Transverse colon (tissue), 4 donors: Measurements from ENCODE around the gene SSRP1.

Source experiments
- EP300 ChIP-seq: sonication (generic); formaldehyde crosslinking; IDR thresholded peaks from one replicate; pipeline ENCODE4 v1.6.1; 2017; ENCODE audit warnings: antibody characterized with exemption, low read depth
- POLR2A ChIP-seq: fragments of 450-650 bp; IDR thresholded peaks from one replicate; pipeline ENCODE4 v1.6.1; 2016; ENCODE audit warnings: antibody characterized with exemption, mild to moderate bottlenecking, moderate library complexity
- POLR2AphosphoS5 ChIP-seq, 3 donors: sonication (generic); formaldehyde crosslinking; IDR thresholded peaks; one replicate each; pipeline ENCODE4 v1.6.1; 2016; ENCODE audit warnings: antibody characterized with exemption in 3 of 3
- TF ChIP-seq, protein P1 (sequence below), 5 experiments: fragments of 200-600 bp in 3 of 5; fragments of 450-650 bp in 2 of 5; sonication (generic) in 3 of 5; IDR thresholded peaks; 1 replicate in 2 of 5; 2 replicates in 3 of 5; pipeline ENCODE4 v1.5.1; 2016 to 2017; ENCODE audit warnings: antibody characterized with exemption in 5 of 5, inconsistent platforms in 3 of 5, mild to moderate bottlenecking in 2 of 5, moderate library complexity in 1 of 5

DNA sequence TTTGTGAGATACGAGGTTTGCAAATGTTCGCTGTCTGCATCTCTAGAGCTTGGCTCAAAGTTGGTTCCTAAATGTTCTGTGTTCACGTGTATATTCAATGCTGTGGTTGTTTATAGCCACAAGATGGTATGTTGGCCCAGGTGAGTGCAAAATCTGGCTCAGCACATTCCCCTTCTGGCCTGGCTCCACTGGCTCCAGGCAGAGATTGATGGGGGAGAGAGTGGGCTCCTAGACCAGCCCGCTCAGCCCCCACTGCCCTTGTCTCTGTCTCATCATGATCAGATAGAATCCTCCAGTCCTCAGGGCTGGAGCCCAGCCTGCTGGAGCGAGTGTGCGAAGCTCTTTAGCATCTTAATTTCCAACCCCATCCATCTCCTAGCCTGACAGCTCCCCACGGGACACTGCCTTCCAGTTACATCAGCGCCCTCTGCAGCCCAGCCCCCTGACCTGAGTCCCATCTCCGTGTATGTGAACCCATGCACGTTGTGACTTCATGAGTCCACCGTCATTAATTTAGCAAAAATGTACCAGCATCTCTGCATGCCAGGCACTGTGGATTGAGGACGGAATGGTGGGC, 4.4 kb upstream of the SSRP1 start:
- TF ChIP-seq POLR2A, result no peak
- TF ChIP-seq, protein P1, sequence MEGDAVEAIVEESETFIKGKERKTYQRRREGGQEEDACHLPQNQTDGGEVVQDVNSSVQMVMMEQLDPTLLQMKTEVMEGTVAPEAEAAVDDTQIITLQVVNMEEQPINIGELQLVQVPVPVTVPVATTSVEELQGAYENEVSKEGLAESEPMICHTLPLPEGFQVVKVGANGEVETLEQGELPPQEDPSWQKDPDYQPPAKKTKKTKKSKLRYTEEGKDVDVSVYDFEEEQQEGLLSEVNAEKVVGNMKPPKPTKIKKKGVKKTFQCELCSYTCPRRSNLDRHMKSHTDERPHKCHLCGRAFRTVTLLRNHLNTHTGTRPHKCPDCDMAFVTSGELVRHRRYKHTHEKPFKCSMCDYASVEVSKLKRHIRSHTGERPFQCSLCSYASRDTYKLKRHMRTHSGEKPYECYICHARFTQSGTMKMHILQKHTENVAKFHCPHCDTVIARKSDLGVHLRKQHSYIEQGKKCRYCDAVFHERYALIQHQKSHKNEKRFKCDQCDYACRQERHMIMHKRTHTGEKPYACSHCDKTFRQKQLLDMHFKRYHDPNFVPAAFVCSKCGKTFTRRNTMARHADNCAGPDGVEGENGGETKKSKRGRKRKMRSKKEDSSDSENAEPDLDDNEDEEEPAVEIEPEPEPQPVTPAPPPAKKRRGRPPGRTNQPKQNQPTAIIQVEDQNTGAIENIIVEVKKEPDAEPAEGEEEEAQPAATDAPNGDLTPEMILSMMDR (IDR thresholded peaks at IDR 0.05), result no peak
- TF ChIP-seq EP300, result no peak
- TF ChIP-seq POLR2AphosphoS5 (IDR thresholded peaks at IDR 0.05), result no peak
